NB4 (cell line): ENCODE data around the gene GRIK3.

Experiments
- DNase-seq: peaks from one replicate; pipeline ENCODE4 v3.0.0; 2010; ENCODE audit warnings: low read depth
- H3K4me3 ChIP-seq: one replicate; pipeline ENCODE4 v1.5.1; 2011; ENCODE audit warnings: mild to moderate bottlenecking, low read depth, low read length, moderate library complexity
- MYC ChIP-seq: IDR thresholded peaks from 2 replicates; pipeline ENCODE4 v1.6.1; 2011; ENCODE audit warnings: low read depth, low read length
- POLR2A ChIP-seq: IDR thresholded peaks from 2 replicates; pipeline ENCODE4 v1.6.1; 2011; ENCODE audit warnings: mild to moderate bottlenecking; ENCODE audit not compliant: insufficient read length; ENCODE audit errors: extremely low read depth
- TF ChIP-seq, protein P1 (sequence below): IDR thresholded peaks from 2 replicates; pipeline ENCODE4 v1.6.1; 2011; ENCODE audit warnings: low read depth, low read length
- TF ChIP-seq, protein P2 (sequence below): IDR thresholded peaks from one replicate; pipeline ENCODE4 v1.5.1; 2012; ENCODE audit warnings: low read depth, low read length

The GRIK3 gene

DNA sequence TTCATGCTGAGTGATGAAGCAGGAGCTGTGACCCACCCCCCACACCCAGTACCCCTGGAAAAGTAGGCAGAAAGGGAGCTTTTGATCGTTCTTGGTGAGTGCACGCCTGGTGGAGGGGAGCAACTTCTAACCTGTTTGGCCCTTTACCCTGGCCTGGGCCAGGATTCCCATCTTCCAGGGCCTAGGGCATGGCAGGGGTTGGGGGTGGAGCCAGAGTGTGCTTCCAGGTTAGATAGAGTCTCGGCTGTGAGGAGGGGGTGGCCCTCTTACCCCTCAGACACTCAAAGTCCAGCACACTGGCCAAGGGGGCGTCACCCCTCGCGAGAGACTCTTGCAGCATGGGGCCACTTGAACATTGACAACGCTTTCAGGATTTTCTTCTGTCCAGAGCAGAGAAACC lies 236.6 kb downstream of the GRIK3 start:
- H3K4me3 ChIP-seq: no peak overlapping the region
- no peak for DNase-seq
- TF ChIP-seq, protein P1, sequence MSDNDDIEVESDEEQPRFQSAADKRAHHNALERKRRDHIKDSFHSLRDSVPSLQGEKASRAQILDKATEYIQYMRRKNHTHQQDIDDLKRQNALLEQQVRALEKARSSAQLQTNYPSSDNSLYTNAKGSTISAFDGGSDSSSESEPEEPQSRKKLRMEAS: no peak
- TF ChIP-seq POLR2A (no peak), MYC (no peak)
- TF ChIP-seq, protein P2, sequence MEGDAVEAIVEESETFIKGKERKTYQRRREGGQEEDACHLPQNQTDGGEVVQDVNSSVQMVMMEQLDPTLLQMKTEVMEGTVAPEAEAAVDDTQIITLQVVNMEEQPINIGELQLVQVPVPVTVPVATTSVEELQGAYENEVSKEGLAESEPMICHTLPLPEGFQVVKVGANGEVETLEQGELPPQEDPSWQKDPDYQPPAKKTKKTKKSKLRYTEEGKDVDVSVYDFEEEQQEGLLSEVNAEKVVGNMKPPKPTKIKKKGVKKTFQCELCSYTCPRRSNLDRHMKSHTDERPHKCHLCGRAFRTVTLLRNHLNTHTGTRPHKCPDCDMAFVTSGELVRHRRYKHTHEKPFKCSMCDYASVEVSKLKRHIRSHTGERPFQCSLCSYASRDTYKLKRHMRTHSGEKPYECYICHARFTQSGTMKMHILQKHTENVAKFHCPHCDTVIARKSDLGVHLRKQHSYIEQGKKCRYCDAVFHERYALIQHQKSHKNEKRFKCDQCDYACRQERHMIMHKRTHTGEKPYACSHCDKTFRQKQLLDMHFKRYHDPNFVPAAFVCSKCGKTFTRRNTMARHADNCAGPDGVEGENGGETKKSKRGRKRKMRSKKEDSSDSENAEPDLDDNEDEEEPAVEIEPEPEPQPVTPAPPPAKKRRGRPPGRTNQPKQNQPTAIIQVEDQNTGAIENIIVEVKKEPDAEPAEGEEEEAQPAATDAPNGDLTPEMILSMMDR: no peak

DNA sequence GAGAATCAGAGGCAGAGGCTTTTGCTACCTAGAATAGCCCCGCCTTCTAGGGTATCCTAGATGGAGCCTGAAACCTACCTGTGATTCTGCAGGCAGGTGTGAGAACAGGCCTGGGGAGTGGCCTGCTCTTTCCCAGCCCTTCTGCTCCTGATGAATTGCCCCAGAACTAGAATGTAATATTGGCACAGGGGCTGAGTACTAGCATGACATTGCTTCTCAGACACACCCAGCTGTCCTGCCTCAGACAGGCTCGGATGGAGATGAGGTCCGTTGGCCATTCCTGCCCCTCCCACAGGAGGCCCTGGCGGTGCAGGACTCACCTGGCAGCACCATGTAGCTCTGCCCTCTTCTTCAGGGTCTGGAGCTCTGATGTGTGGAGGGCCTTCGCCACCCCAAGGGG lies 237.6 kb downstream of the GRIK3 start:
- no peak overlapping the region for H3K4me3 ChIP-seq
- no peak for DNase-seq
- TF ChIP-seq, protein P1: no peak
- no peak for TF ChIP-seq MYC

DNA sequence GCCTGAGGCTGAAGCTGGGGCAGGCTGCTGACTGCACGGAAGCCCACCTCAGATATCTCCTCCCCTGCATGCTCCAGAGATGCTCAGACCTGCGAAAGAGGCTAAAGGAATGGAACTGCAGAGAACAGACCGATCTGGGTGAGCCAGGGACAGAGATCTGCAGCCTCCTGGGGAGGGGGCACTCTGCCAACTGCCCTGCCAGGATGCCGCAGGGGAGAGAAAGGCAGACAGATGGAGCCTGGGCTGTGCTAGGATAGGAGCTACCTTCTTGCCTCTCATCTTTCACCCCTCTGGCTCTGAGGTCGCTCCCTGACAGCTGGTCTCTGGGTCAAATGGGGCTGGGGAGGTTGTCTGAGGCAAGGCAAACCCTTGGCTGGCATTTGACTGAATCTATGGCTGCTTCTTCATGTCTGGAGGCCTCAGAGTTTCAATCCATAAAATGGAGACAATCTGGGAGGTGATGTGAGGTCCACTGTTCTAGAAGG lies 238.2 kb downstream of the GRIK3 start:
- H3K4me3 ChIP-seq: no peak overlapping the region
- DNase-seq: no peak
- TF ChIP-seq MYC (no peak), POLR2A (no peak)
- TF ChIP-seq, protein P2: no peak
- TF ChIP-seq, protein P1: no peak

DNA sequence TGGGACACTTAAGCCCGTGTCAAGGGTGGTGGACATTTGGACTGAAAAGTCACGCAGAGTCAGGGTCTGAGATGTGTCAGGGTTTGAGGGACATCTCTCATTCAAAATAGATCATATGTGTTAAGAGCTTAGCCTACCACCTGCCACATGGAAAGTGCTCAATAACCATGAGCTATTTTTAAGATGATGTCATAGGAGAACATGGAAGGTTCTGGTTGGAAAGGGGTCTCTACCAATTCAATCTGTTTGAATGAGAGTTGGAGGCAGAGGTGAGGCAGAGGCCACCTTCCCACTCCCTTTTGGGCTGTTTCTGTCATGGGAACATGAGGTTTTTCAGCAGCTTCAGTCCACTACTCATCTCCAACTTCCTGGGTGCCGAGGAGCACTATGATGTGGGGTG lies 239.9 kb downstream of the GRIK3 start:
- TF ChIP-seq, protein P1: no peak
- TF ChIP-seq, protein P2: no peak
- TF ChIP-seq MYC (no peak), POLR2A (no peak)
- no peak for DNase-seq
- no peak overlapping the region for H3K4me3 ChIP-seq

DNA sequence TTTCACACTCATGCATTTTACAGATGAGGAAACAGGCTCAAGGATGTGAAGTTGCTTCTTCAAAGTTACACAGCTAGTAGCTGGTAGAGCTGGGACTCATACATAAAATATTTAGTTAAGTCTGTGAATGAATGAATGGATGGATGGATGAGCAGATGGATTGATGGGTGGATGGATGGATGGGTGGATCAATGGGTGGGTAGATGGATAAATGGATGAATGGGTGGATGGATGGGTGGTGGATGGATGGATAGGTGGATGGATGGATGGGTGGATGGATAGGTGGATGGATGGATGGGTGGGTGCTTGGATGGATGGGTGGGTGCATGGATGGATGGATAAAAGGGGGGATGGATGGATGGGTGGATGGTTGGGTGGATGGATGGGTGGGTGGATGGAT lies 240.9 kb downstream of the GRIK3 start:
- TF ChIP-seq, protein P2: no peak
- TF ChIP-seq POLR2A (no peak), MYC (no peak)
- TF ChIP-seq, protein P1: no peak
- H3K4me3 ChIP-seq: no peak overlapping the region
- DNase-seq: no peak

DNA sequence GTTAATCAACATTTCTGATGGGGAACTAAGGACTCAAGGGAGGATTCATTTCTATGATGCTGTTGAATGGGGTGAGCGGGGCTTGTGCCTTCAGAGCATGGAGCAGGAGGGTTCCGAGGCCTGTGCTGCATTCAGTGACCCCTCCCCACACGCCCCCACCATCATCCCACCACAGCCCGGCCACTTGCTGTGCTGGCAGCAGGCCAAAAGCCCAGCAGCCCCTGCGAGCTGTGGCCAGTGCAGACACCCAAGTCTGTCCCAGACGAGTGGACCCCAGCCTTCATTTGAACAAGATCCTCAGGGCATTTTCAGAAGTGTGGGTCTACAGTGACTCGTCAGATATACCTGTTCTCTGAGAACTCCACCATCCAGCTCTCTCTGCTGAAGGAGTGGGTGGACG lies 242.0 kb downstream of the GRIK3 start:
- TF ChIP-seq, protein P1: no peak
- TF ChIP-seq, protein P2: no peak
- TF ChIP-seq MYC (no peak), POLR2A (no peak)

More for the DNA sequence above, 242.0 kb downstream of the GRIK3 start:
- DNase-seq: no peak
- H3K4me3 ChIP-seq: no peak overlapping the region
